GM08714 (cell line): ENCODE data around the gene TMEM119.

Experiments used
- H3K4me3 ChIP-seq: fragments of 200-500 bp; sonication (Bioruptor generic); 2 replicates; pipeline ENCODE4 v1.5.1; 2014; ENCODE audit warnings: mild to moderate bottlenecking, low read length, inconsistent platforms
- ZNF274 ChIP-seq: IDR thresholded peaks from 2 replicates; pipeline ENCODE4 v1.6.1; 2012; ENCODE audit warnings: mild to moderate bottlenecking, low read depth, low read length

Gene TMEM119

DNA sequence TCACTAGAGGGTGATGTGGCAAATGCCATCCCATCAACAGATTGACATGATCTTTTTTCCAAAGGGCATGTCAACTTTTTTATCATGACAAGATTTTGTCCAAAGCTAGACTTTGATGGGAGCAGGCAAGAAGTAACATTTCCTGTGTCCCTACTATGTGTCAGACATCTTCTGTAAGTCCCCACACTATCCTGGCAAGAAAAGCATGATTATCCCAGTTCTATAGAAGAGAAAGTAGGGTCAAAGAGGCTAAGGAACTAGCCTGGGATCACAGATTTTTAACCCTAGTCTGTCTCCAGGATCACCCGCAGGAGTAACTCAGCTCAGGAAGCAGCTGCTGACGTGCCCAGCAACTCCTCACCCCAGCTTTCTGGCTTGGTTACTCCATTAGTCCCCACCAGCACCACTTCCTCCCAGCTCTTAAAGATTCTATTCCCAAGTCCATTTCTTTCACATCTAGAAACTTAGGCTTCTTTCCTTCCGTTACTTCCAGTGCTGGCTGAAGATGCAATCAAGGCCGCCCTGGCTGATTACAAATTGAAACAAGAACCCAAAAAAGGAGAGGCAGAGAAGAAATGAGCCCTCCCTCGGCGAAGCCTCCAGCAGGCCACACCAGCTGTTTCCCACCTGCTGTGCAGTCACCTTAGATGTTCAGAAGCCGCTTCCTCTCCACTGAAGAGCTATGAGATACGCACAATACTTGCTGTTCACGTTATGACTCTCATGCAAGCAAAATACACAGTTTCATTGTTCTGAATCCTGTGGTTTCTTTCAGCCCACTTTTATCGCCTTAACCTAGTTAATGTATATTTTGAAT, 29.3 kb downstream of the TMEM119 start:
- TF ChIP-seq ZNF274, result no peak
- H3K4me3 ChIP-seq, result peak overlapping the region; percentile 64; the same call in 1 of the 2 replicates

DNA sequence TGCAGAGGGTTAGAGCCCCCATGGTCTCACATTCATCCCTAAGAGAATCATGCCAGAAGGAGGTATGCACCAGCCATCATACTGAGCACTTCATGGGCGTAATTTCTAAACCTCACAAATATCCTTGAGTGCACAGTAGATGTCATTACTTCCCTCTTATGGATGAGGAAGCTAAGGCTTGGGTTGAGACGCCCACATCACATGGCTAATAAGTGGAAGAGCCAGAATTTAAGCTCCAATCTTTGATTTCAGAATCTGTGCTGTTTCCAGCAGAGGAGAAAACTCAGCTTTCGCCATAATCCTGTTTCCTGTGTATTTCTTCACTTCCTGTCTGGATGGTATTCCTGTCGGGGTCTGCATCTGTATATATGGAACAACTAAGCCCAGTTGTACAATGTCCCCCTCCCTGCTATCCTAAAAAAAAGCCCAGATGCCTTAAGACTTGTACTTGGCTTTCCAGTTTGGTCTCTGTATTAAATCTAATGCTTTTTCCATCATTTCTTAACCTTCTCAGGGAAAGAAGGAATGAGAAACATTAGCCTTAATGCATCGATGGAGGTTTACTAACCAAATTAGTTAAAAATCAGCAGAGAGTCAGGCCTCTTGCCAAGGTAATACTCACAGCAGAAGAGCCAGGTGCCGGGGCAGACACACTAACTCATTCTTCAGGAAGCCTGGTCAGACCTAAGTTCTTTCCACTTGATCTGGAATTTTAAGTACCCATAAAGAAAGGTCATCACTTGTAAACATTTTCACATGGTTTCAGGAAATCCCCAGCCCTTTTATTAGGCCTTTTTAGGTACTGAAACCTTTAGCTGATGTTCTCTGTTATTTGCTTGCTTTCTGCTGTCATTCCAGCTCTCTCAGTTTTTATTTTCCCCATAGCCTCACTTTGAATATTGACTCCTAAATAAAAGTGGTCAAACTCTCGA, 30.2 kb downstream of the TMEM119 start:
- TF ChIP-seq ZNF274, result no peak
- peak overlapping the region; percentile 64; the same call in 1 of the 2 replicates for H3K4me3 ChIP-seq

DNA sequence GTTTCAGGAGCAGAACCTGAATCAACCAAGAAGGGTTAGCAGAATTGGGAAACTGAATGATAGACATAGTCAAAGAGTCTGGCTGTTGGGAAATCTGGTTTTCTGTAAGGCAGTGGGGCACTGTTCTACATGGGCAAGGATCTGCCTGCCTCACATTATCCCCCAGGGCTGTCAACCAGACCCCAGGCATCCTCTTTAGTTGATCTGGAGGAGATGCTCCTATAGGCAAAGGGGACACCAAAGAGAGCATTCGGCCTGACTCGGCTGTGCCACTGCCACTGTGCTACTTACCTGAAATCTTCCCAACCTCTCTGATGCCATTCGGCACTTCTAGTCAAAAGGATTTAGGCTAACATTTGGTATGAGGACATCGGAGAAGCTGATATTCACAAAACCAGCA, 31.4 kb downstream of the TMEM119 start:
- TF ChIP-seq ZNF274, result no peak

DNA sequence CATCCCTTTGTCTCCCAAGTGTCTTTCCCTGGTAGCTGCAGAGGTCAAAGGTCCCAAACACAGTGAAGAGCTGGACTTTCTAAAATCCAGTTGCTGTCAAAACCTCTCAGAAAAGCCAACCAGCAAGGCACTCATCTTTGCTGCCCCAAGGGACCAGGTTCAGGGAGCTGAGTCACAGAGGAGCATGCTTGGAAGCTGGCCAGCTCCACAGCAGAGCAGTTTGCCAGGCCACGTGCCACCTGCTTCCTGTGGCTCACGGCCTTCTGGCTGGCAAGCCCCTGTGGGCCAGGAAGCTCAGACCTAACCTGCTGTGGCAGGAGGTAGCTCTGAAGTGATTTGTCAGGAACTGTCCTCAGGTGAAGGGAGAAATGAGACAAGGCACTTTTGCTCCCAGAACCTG, 31.9 kb downstream of the TMEM119 start:
- no peak overlapping the region for H3K4me3 ChIP-seq
- no peak for TF ChIP-seq ZNF274

More for the DNA sequence above, 31.4 kb downstream of the TMEM119 start:
- no peak overlapping the region for H3K4me3 ChIP-seq

DNA sequence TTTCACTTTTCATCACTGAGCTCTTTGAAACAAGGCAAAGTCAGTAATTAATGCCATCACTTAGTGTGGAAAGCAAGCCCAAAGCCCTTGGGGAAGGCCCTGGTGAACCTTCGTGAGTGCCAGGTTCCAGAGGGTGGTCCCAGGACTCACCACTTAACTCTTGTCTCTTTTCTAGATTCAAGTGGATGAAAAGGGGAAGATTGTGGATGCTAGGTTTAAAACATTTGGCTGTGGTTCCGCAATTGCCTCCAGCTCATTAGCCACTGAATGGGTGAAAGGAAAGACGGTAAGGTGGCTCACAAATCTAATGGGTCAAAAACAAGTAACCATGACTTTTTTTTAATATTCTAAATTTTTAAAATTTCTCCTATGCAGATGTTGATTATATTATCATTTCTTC, 32.7 kb downstream of the TMEM119 start:
- no peak for TF ChIP-seq ZNF274
- no peak overlapping the region; the same call in 1 of the 2 replicates for H3K4me3 ChIP-seq

DNA sequence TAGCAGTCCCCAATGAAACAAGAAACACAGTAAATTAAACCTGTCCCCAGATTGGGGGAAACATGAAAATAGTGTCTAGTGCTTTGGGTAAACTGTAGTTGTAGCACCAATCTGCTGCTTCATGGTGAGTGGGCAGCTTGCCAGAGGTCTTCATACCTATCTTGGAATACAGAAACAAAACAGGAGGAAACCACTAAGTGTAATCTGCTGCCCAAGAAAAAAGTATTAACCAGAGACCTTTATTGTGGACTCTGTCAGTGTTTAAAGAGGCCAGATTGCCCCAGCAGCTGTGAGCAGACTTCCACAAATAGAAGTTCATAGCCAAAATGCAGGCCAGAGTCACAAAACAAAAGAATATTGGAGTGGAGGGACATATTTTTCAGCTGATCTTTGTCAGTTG, 33.2 kb downstream of the TMEM119 start:
- no peak overlapping the region; the same call in 1 of the 2 replicates for H3K4me3 ChIP-seq
- no peak for TF ChIP-seq ZNF274

DNA sequence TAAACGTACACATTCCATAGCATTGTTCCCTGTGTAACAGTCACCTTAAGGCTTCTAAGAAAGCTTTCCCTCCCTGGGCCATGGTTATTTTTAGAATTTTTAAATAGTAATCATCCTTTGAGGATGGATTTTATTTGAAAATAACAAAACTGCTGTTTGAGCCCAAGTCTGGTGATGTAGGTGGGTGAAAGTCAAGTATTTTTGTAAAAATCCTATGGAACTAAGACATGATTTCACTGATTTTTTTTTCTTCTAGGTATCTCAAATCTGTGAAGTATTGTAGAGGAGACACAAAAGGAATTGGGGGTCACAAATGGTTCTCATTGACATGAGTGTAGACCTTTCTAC, 34.1 kb downstream of the TMEM119 start:
- peak overlapping the region; percentile 84; the same call in 1 of the 2 replicates for H3K4me3 ChIP-seq
- no peak for TF ChIP-seq ZNF274

DNA sequence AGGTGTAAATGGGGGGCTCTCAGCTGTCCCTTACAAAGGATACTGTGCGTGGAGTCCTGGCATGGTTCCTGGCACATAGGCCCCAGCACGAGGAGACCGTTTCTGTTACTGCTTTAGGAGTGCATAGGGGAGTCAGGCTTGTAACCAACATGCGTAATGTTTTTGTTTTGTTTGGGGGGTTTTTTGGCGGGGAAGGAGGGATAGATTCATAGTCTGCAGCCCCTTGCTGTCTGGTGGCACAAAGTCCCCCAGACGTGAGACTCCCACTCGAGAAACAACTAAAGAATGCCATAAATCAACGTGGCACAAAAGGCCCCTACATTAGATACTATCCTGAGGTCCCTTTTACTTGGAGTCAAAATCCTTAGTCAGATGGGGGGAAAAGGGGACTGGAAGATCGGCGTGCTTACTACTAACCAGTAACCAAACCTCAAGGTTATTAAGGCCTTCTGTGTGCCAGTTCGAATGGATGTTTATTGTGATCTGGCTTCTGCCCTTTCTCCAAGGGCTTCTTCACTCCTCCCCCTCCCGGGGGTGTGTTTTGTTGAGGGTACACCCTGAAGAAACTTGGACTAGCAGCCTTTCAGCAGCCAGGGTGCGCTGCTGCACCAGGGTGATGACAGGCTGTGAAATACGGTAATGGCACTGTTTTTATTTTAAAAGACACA, 34.6 kb downstream of the TMEM119 start:
- no peak for TF ChIP-seq ZNF274
- H3K4me3 ChIP-seq, result peak overlapping the region; percentile 84

DNA sequence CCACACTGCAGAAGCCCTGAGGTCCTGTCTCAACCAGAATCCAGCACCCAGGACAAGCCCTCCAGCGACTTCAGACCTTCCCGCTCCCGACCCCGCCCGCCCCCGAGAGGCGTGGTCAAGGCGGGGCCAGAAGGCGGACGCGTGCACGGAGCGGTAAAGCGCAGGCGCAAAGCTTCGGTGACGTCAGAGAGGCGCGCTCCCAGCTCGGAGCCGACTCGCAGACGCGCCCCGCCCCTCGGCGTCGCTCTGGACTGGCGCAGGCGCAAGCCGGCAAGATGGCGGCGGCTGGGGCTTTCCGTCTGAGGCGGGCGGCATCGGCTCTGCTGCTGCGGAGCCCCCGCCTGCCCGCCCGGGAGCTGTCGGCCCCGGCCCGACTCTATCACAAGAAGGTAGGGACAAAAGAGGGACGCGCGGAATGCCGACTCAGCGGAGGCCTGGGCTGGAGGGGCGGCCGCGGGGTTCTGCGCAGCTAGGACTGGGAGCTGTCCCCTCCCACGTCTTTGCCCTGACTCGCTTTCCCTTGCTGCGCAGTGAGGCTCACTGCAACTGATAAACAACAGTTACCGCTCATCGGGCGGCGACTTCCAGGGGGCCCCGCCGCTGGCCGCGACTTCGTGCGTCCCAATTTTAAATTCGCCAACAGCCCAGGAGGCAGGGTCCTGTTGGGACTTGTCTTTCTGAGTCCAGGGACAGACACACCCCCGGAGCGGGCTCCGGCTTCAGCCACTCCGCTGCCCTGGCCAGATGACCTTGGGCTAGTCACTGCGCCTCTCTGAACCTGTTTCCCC, 35.3 kb downstream of the TMEM119 start, which contains the start of gene ISCU:
TSS of gene ISCU (plus strand) at position 249 of the 788 bp plus-strand sequence. CDS start at position 276, 27 bp downstream.
- H3K4me3 ChIP-seq, result peak within 1 kb of the TSS; percentile 84
- no peak for TF ChIP-seq ZNF274

DNA sequence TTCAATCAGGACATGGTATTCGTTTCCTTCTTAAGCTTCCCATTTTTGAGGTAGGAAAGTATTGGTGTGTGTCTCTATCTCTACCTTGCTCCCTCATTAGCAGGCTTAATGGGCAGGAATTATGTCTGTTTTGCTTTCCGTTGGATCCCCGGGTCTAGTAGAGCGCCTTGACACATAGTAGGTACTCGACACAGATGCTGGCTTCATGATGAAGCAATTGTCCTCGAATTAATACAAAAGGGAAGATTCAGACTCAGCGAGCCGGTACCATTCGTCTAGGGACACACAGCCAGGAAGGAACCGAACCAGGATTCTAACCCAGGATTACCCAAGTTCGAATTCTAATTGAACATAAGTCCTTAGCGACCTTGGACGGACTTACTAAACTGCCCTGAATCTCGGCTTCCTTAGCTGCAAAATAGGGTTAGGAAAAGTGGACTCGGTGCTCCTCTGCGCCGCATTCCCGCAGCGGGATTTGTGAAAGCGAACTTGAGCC, 36.0 kb downstream of the TMEM119 start:
- H3K4me3 ChIP-seq, result peak overlapping the region; percentile 72
- no peak for TF ChIP-seq ZNF274

DNA sequence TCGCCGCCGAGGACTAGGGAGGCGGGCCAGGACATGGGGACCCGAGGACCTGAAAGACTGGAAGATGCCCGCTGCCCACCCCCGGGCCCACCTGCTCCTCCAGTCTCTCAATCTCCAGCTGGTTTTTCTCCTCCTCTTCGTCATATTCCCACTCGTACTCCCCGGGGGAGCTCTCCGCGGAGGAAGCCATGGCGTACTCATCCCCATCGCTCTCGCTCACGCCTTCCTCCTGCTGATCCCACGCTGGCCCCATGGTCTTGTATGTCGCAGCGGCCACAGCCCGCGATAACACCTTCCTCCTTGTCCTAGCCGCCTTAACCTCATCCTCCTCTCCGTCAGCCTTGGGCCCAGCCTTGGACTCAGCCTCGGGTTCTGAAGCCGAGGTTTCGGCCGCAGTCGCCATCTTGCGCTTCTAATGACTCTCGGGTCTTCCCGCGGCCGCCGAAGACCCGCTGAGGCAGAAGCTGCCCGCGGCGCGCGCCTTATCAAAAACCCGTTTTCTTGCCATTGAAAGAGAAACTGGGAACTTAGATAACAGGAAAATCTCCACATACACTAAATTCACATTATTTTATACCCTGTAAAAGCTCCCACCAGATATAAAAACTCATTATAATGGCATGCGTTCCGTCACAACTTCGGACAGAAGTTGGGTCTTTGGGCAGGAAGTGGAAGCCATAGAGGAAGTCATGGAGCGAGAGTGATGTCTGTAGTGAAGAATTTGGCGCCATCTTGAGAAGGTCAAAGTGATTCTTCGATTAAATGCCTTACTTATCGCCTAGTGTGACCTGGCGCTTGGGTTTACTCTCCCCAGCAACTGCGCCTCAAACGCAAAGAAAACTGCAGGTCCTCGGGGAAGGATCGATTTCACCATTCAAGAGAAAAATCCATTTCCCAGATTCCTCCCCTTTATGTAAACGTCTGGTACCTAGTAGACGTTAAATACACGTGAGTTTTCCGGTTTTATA, 36.8 kb downstream of the TMEM119 start, which contains the start of gene SART3:
TSS of gene SART3 (minus strand) at position 422 of the 968 bp plus-strand sequence. CDS start at position 403, 19 bp downstream.
- TF ChIP-seq ZNF274, result no peak
- H3K4me3 ChIP-seq, result peak within 1 kb of the TSS; percentile 72

DNA sequence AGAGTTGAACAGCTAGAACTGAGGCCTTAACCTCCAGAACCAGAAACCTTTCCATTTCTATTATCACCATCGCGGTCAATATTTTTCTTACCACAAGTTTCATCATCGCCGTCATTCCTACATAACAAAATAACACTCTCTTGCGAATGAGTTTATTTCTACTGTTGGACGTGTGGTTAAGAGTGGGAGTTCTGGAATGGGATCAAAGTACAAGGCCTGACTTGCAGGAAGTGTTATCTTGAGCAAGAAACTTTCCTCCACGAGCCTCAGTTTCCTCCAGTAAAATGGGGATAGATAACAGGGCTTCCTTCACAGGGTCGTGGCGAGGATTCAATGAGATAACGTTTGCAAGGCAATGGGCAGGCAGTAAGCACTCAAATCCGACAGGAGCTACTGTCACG, 37.6 kb downstream of the TMEM119 start:
- no peak for TF ChIP-seq ZNF274
- H3K4me3 ChIP-seq, result peak overlapping the region; percentile 72
